ENCODE measurements around the gene GGA1.

Gene GGA1

GRCh38 chr22:37608477-37609239 lies at the start of gene GGA1:
Gene GGA1 (plus strand): TSS chr22:37608834. CDS start chr22:37608861, 27 bp downstream.
- in situ Hi-C loops (cut with MboI; ENCODE audit: low sequenced_read_pairs), result no loop called here

DNA sequence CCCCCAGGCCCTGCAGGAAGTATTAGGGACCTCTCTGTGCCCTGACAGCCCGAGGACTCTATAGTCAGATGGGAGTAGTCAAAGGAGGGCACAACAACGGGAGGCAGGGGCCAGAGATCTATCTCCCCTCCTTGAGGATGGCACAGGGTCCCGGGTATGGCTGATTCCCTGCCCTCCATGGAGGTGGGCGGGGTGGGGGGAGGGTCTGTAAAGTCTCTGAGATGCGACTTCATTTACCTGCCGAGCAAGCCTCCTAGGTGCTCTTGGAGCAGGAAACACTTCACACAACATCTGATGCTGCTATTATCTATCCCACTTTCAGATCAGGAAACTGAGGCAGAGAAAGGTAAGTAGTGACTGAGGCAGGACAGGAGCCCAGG lies 49.1 kb upstream of the GGA1 start:
- in situ Hi-C loops (cut with MboI; ENCODE audit: low sequenced_read_pairs), result no loop called here

DNA sequence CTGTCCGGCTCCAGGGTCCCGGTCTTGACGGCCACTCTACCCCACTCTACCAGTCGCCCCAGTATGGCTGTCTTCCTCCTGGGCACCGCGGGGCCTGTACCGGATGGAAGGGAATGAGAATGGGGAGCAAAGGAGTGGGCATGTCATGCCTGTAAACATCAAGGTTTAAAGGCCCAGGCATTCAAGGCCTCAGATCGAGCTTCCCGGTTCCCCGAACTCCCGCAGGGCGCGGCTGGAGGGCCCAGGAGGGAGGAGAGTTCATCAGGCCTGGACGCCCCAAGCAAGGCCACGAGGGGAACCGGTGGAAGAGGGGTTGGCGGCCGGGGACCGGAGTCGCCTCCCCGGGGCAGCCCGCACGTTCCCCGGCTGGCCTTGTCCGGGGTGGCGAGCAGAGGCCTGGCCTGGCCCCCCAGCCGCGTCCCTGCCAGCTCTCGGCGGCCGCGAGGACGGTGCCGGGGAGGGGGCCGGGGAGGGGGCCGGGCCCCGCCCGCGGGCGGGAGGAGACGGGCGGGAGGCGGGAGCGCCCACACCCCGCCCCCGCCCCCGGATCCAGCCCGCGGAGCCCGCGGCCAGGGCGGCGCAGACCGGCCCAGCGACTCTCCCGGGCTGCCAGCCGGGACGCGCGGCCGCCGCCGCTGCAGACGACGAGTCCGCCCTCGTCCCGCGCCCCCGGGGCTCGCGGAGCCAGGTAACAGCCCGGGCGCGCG lies 48.6 kb upstream of the GGA1 start, which contains the start of gene CDC42EP1:
Gene CDC42EP1, plus strand, starts transcription at position 580 of the 707 bp plus-strand sequence. CDS start 5,870 bp downstream, outside the sequence.
- in situ Hi-C loops (cut with MboI; ENCODE audit: low sequenced_read_pairs), result no loop called here

GRCh38 chr22:37560608-37561211 lies 47.9 kb upstream of the GGA1 start:
- in situ Hi-C loops (cut with MboI; ENCODE audit: low sequenced_read_pairs), result no loop called here

DNA sequence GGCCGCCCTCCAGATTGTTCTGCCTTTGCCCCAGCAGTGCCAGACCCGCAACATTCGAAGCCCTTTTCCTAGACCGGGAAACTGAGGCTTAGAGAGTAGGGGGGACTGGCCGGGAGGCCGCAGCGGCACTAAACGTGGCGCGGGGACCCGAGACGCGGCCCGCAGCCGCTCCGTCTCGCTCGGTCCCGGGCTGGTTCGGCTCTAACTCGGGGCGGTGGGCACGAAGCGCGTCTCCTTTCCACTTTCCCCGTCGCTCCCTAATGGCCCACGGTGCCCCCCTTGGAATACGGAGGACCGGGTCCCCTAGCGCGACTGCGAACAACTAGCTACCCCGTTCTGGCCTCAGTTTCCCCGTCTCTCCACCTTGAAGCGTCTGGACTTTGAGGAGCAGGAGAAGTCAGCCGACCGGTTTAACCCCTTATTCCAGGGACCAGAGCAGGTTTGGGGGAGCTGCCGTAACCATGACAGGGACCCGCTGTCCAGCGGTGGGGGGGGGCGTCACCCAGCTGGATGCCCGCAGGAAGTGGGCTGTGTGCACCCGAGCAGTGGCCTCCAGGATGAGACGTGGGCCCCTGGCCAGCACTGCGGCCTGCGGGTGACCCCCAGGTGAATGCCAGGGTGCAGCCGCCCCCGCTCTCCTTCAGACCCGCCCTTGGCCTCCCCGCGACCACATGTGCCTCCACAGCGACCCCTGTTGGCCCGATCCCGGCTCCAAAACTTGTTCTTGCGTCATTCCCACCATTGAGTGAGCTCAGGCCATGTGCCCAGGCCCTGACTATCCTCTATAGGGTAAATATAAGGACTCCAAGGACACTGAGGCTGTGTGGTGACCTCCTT lies 47.2 kb upstream of the GGA1 start:
- in situ Hi-C loops (cut with MboI; ENCODE audit: low sequenced_read_pairs), result no loop called here

- in situ Hi-C loops (cut with MboI; ENCODE audit: low sequenced_read_pairs), result no loop called here
Observed at GRCh38 chr22:37562049-37562875, 46.4 kb upstream of the GGA1 start.

DNA sequence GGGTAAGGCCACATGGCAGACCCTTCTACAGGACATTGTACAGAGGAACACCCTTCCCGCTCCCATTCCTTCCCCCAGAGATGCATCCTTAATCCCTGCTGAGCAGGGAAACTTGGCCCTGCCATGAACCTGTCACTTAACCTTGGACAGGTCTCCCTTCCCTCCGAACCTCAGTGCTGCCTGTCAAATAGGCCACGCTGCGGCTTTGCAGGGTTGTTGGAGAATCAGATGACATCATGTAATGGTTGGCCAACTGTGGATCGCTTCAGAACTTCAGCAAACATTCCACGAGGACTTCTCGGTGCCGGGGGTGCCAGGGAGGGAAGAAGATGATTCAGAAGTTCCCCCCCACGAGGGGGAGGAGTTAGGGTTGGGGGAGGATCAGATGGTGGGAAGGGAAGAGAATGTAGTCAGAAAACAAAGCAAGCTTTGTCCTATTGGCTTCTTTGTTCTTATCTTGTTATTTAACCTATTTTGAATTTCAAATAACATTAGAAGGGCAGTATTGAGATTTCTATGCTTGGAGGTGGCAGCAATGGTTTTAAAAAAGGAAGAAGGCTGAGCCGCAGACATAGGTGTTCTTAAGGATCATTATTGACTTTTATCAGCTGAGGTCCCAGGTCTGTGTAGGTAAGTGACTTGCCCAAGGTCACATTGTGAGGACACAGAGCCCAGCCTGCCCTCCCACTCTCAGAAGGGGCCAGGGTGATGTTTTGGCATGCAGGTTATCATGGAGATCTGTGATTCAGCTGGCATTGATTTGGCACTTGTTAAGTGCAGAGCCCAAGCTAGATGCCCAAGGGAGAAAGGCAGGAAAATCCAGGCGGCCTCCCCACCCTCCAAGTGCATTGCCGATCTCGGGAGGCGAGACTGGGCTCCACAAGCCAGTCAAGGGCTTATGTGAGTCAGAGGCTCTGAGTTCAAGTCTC lies 45.2 kb upstream of the GGA1 start:
- in situ Hi-C loops (cut with MboI; ENCODE audit: low sequenced_read_pairs), result no loop called here

DNA sequence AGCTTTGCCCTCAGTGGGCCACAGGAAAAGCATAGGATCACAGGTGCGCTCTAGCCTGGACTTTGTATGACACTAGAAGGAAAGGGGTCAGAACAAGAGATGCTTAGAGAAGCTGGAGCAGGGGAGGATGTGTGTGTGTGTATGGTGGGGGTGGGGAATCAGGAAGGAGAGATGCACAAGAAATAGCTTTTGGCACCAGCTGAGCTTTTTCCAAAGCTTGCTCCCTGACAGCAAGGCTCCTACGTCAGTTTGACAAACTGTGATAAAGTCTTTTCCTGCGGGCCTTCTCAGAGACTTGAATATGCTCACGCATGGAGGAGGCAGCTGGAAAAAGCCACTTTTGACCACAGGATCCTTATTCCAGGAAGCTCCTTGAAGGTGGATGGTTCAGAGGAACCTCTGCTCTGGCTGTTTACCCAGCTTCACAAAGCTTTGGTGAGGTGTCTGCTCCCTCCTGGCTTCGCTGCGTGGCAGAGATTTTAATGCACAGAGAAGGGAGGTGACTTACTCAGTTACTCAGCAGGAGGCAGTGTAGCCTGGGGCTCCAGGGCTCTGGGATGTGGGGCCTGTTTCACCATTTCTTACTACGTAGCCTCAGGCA lies 44.4 kb upstream of the GGA1 start:
- in situ Hi-C loops (cut with MboI; ENCODE audit: low sequenced_read_pairs), result no loop called here

DNA sequence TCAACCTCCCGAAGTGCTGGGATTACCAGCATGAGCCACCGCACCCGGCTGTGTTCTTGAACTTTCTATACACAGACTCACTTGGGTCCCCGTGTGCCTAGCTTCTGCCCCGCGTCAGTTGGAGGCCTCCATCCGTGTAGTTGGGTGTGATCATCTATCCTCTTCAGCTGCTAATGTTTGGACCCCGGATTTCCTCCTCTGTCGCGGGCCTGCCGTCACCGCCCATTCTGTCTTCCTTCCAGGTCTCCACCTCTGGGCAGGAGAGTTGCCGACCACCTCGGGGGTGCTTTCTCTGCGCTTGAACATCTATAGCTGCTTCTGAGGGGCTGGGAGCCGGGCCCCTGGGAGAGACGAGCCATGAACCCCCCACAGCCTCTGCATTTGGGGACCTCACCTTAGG lies 42.8 kb upstream of the GGA1 start:
- in situ Hi-C loops (cut with MboI; ENCODE audit: low sequenced_read_pairs), result no loop called here

GRCh38 chr22:37566329-37566837 lies 42.3 kb upstream of the GGA1 start:
- in situ Hi-C loops (cut with MboI; ENCODE audit: low sequenced_read_pairs), result no loop called here

GRCh38 chr22:37566903-37567798 lies 41.5 kb upstream of the GGA1 start:
- in situ Hi-C loops (cut with MboI; ENCODE audit: low sequenced_read_pairs), result no loop called here

GRCh38 chr22:37568012-37568411 lies 40.6 kb upstream of the GGA1 start:
- in situ Hi-C loops (cut with MboI; ENCODE audit: low sequenced_read_pairs), result no loop called here

DNA sequence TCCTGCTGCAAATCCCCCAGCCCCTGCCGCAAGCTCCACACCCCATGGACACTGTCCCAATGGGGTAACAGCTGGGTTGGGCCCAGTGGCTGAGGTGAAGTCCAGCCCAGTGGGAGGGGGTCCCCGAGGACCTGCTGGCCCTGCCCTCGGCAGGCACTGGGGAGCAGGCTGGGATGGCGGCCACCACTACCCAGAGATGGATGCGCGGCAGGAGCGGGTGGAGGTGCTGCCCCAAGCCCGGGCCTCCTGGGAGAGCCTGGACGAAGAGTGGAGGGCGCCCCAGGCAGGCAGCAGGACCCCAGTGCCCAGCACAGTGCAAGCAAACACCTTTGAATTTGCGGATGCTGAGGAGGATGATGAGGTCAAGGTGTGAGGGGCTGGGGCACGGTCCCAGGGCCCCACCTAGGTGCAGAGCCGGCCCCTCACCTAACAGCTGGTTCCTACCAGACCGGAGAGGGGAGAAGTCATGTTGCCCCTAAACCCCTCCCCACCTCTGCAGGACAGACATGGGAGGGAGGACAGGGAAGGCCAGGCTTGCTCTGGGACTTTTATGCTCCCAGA lies 40.1 kb upstream of the GGA1 start:
- in situ Hi-C loops (cut with MboI; ENCODE audit: low sequenced_read_pairs), result no loop called here

DNA sequence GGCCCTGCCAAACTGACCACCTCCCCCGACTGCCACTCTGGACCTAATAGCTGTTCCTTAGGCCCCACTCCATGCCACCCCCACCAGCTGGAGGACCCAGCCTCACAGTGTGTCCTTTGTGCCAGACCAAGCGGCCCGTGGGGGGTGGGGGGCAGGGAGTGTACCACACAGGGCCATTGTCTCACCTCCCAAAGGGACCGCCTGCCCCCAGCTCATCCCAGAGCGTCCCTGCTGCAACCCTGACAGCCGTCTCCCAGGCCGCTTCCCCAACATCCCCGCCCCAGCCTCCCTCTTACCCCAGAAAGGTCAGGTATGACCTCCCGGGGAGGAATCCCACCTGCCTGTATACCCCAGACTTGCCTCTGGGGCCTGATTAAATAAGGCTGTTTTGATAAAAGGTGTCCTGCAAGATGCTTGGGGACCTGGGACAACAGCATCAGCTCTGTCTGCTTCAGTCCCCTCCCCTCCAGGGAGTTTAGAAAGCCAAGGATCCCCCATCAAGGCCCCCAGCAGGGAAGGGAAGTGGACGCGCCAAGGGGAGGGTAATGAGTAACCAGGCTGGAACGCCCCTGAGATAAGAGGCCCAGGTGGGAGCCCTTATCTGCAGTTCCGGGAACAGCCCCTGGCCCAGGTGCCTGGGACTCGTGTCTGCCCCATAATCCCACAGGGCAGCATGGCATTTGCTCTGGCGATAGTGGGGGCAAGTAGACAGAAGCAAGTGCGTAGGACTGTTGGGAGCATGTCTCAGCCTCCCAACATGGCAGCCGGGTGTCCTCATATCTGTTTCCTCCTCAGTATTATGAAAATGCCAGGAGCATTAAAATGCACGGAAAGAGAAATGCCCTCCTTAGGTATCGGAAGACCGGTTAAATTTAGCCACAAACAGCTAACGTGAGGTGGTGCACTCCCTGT lies 39.4 kb upstream of the GGA1 start:
- in situ Hi-C loops (cut with MboI; ENCODE audit: low sequenced_read_pairs), result no loop called here

- in situ Hi-C loops (cut with MboI; ENCODE audit: low sequenced_read_pairs), result no loop called here
Observed at GRCh38 chr22:37569921-37570660, 38.5 kb upstream of the GGA1 start.

- in situ Hi-C loops (cut with MboI; ENCODE audit: low sequenced_read_pairs), result no loop called here
Observed at GRCh38 chr22:37570661-37570976, 38.0 kb upstream of the GGA1 start.

Data from HL-60/S4 (cell line).